ENCODE data around the gene FILIP1L. TPM values are rescaled to one million over a fixed set of nuclear protein-coding genes. Genes with fewer than 3 reads are reported as not detected.
A peak's percentile ranks its signal among the peaks of the same experiment; 100 is the strongest.

The FILIP1L gene
- total and polyA plus RNA-seq, 2 of the 4 experiments (the other 2 are of a cell fraction): 11.5 to 19.9 TPM

GRCh38 chr3:99931059-99931458, 183.2 kb downstream of the FILIP1L start:
- Histone ChIP-seq H2BK5ac (ENCODE audit: low read depth, low read length, poor library complexity, severe bottlenecking) (no peak overlapping the region), H3K27ac (ENCODE audit: insufficient read depth, low read length) (no peak overlapping the region), H3K9me1 (ENCODE audit: insufficient read depth, low read length) (peaks cover 3% of the 10 kb centered on the region; the same call in 1 of the 2 replicates), H2BK20ac (ENCODE audit: low read depth, low read length) (no peak overlapping the region), H2AK9ac (replicated peaks; ENCODE audit: low read depth, low read length, poor library complexity) (no peak overlapping the region), H3K36me3 (ENCODE audit: control insufficient read depth, insufficient read depth, low read length) (no peaks in the 10 kb centered on the region), H2BK15ac (ENCODE audit: low read depth, low read length) (no peak overlapping the region), H3K18ac (ENCODE audit: low read depth, low read length) (no peak overlapping the region), H3K56ac (ENCODE audit: extremely low read depth, insufficient read depth, low read length) (no peak overlapping the region), H3K4ac (ENCODE audit: low read depth, low read length) (no peak overlapping the region), H3K9ac (ENCODE audit: low read depth, low read length) (no peak overlapping the region), H4K5ac (ENCODE audit: low read depth, low read length) (no peak overlapping the region), H3K4me2 (ENCODE audit: low read depth, low read length) (no peak overlapping the region), H3K23ac (ENCODE audit: low read depth, low read length) (no peak overlapping the region), H3K9me3 (ENCODE audit: control insufficient read depth, insufficient read depth, low read length) (no peaks in the 10 kb centered on the region), H4K20me1 (ENCODE audit: insufficient read depth, low read length) (no peaks in the 10 kb centered on the region), H2AFZ (replicated peaks; ENCODE audit: low read length, poor library complexity) (no peak overlapping the region), H4K91ac (ENCODE audit: insufficient read depth, low read depth, low read length) (no peak overlapping the region), H2AK5ac (ENCODE audit: low read depth, low read length) (peak overlapping the region; percentile 43; the same call in 1 of the 2 replicates), H3K4me3 (ENCODE audit: insufficient read depth, low read depth, low read length) (no peak overlapping the region), H3K79me1 (ENCODE audit: low read depth in 1 of 2, low read length in 2 of 2) (peaks cover 8 to 11% of the 10 kb centered on the region in 2 experiments; a peak in 3 of 4 replicates), H3K4me1 (ENCODE audit: control insufficient read depth, insufficient read depth, low read length) (no peaks in the 10 kb centered on the region), H3K27me3 (ENCODE audit: control insufficient read depth, insufficient read depth, low read length) (no peaks in the 10 kb centered on the region), H3K14ac (replicated peaks; ENCODE audit: low read depth, low read length) (no peak overlapping the region), H4K8ac (ENCODE audit: low read depth in 2 of 2, low read length in 2 of 2) (no peak overlapping the region), H2BK120ac (ENCODE audit: low read depth, low read length) (no peak overlapping the region)
- WGBS, 2 experiments (ENCODE audit: extremely low coverage in 2 of 2, insufficient read length in 1 of 2): no CpG with 5 or more reads among the region's 1 CpG
- BruUV-seq (replicated peaks): no TSS peak
- in situ Hi-C loops (cut with MboI; ENCODE audit: low sequenced_read_pairs): no loop called here
- ATAC-seq (ENCODE audit: low read depth): no peak
- POLR2A ChIA-PET (ENCODE audit: unreplicated experiment): no interaction called here
- dilution Hi-C loops (cut with HindIII; ENCODE audit: low sequenced_read_pairs, unreplicated experiment): no loop called here
- TF ChIP-seq FOS (IDR thresholded peaks at IDR 0.05; ENCODE audit: low read depth, low read length) (no peak), SMC3 (IDR thresholded peaks at IDR 0.05; ENCODE audit: low read depth, low read length) (no peak), USF2 (IDR thresholded peaks at IDR 0.05; ENCODE audit: low read depth, low read length) (no peak), RAD21 (IDR thresholded peaks at IDR 0.05; ENCODE audit: low read length) (no peak), NFE2L2 (IDR thresholded peaks at IDR 0.05; ENCODE audit: low read depth, low read length) (no peak), ELK1 (IDR thresholded peaks at IDR 0.05; ENCODE audit: borderline replicate concordance, low read depth, low read length) (no peak), RFX5 (IDR thresholded peaks at IDR 0.05; ENCODE audit: low read depth, low read length) (no peak), BHLHE40 (IDR thresholded peaks at IDR 0.05; ENCODE audit: low read depth, low read length) (no peak), MAFK (IDR thresholded peaks at IDR 0.05; ENCODE audit: low read depth, low read length) (no peak), MXI1 (IDR thresholded peaks at IDR 0.05; ENCODE audit: borderline replicate concordance, low read depth, low read length) (no peak), RCOR1 (IDR thresholded peaks at IDR 0.05; ENCODE audit: insufficient replicate concordance, low read length) (no peak), MAZ (IDR thresholded peaks at IDR 0.05; ENCODE audit: borderline replicate concordance, low read depth, low read length) (no peak), POLR2A (IDR thresholded peaks at IDR 0.05; ENCODE audit: low read depth, low read length) (no peak), CHD1 (IDR thresholded peaks at IDR 0.05; ENCODE audit: low read depth, low read length) (no peak), CEBPB (IDR thresholded peaks at IDR 0.05; ENCODE audit: low read depth, low read length) (no peak), CTCF (conservative IDR thresholded peaks at IDR 0.05; ENCODE audit: low read depth, low read length) (no peak)
- intact Hi-C loops (cut with micrococcal nuclease): no loop called here
- CTCF ChIA-PET: no interaction called here
- DNase-seq: no peak

Measured in IMR-90 (cell line).